ENCODE data around the gene SMYD3. TPM values are rescaled to one million over a fixed set of nuclear protein-coding genes. Genes with fewer than 3 reads are reported as not detected.

Gene SMYD3
- total and polyA plus RNA-seq, 10 of the 15 experiments (the other 5 are each of a cell fraction or from before 2014, with no cell fraction given) = 18.3 to 54.0 (median 24.8) TPM

DNA sequence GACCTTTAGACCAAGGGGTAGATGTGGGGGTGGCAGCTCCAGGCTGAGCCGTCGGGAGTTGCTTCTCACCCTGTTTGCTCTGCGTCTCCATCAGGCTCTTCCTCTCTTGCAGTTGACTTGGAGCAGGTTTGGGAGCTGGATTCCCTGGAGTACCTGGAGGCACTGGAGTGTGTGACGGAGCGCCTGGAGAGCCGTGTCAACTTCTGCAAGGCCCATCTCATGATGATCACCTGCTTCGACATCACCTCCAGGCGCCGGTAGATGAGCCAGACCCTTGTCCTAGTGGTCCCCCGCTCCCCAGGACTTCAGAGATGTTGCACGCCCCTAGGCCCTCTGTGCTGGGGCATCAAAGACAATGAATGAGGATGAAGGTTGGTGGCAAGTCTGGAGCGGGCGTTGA is 804.7 kb downstream of the SMYD3 start (continued):
- TF ChIP-seq, protein P1, sequence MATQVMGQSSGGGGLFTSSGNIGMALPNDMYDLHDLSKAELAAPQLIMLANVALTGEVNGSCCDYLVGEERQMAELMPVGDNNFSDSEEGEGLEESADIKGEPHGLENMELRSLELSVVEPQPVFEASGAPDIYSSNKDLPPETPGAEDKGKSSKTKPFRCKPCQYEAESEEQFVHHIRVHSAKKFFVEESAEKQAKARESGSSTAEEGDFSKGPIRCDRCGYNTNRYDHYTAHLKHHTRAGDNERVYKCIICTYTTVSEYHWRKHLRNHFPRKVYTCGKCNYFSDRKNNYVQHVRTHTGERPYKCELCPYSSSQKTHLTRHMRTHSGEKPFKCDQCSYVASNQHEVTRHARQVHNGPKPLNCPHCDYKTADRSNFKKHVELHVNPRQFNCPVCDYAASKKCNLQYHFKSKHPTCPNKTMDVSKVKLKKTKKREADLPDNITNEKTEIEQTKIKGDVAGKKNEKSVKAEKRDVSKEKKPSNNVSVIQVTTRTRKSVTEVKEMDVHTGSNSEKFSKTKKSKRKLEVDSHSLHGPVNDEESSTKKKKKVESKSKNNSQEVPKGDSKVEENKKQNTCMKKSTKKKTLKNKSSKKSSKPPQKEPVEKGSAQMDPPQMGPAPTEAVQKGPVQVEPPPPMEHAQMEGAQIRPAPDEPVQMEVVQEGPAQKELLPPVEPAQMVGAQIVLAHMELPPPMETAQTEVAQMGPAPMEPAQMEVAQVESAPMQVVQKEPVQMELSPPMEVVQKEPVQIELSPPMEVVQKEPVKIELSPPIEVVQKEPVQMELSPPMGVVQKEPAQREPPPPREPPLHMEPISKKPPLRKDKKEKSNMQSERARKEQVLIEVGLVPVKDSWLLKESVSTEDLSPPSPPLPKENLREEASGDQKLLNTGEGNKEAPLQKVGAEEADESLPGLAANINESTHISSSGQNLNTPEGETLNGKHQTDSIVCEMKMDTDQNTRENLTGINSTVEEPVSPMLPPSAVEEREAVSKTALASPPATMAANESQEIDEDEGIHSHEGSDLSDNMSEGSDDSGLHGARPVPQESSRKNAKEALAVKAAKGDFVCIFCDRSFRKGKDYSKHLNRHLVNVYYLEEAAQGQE (IDR thresholded peaks at IDR 0.05; ENCODE audit: low read depth, low read length) = no peak
- TF ChIP-seq MYB (IDR thresholded peaks at IDR 0.05; ENCODE audit: borderline replicate concordance, low read depth, low read length) (no peak), YY1 (IDR thresholded peaks at IDR 0.05; ENCODE audit: low read depth, low read length) (no peak)

DNA sequence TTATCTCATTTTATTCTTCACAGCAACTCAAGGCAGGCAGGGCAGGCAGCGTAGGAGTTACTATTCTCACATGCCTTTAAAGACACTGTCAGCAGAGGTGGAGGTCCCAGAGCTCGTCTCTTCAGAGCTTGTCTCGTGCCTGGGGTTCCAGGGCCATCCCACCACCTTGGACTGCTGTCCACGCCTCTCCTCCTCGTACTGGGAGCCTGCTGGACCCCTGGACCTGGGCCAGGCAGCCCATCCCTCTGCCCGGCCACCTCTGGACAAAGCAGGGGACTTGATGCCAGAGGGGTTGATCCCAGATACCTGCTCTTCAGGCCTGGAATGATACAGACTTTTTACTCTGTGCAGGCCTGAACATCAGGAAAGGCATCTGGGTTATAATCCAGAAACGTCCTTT is 805.4 kb downstream of the SMYD3 start:
- intact Hi-C loops (cut with micrococcal nuclease; ENCODE audit: unreplicated experiment) (loop anchor here (10.0 kb wide), 1 partner anchor 303 kb away; no protein-coding TSS in a partner anchor), in situ Hi-C loops (cut with MboI) (no loop called here)
- CTCF ChIA-PET = interaction anchor here (0.6 kb wide), 1 partner anchor 40 kb away, joined by 3 read pairs; no protein-coding TSS in a partner anchor
- Histone ChIP-seq H3K9ac (ENCODE audit: control insufficient read depth, insufficient read depth, low read length) (no peak overlapping the region), H4K20me1 (ENCODE audit: control insufficient read depth, insufficient read depth) (no peaks in the 10 kb centered on the region), H3K27ac (ENCODE audit: control insufficient read depth, insufficient read depth) (no peak overlapping the region), H3K79me2 (ENCODE audit: control insufficient read depth, insufficient read depth, low read length) (no peaks in the 10 kb centered on the region), H3K4me1 (ENCODE audit: control insufficient read depth, insufficient read depth, low read length) (no peaks in the 10 kb centered on the region), H3K4me2 (ENCODE audit: control insufficient read depth, insufficient read depth) (no peak overlapping the region), H2AFZ (ENCODE audit: control insufficient read depth, low read depth, low read length) (no peak overlapping the region), H3K27me3 (replicated peaks in 1 of 2; ENCODE audit: control insufficient read depth in 2 of 2, insufficient read depth in 2 of 2, low read length in 1 of 2) (no peaks in the 10 kb centered on the region), H3K9me3 (replicated peaks; ENCODE audit: control insufficient read depth, insufficient read depth, low read length) (no peaks in the 10 kb centered on the region), H3K36me3 (ENCODE audit: control insufficient read depth in 2 of 2, insufficient read depth in 2 of 2, low read length in 1 of 2) (peaks cover 0 to 2% of the 10 kb centered on the region in 2 experiments; a peak in 3 of 4 replicates), H3K4me3 (no peak overlapping the region)
- RAD21 ChIA-PET (ENCODE audit: unreplicated experiment) = no interaction called here
- FAIRE-seq (no peak), ATAC-seq (no peak), DNase-seq (ENCODE audit: low read depth, low spot score) (no peak)
- SMC1A ChIA-PET (ENCODE audit: uncharacterized antibody, unreplicated experiment) = interaction anchor here (1.4 kb wide), 1 partner anchor 187 kb away, joined by 3 read pairs; no protein-coding TSS in a partner anchor
- POLR2A ChIA-PET = no interaction called here
- TF ChIP-seq ZBED1 (IDR thresholded peaks at IDR 0.05; ENCODE audit: borderline replicate concordance) (no peak), KLF5 (IDR thresholded peaks at IDR 0.05; ENCODE audit: partially characterized antibody) (no peak)
- TF ChIP-seq, protein P2, sequence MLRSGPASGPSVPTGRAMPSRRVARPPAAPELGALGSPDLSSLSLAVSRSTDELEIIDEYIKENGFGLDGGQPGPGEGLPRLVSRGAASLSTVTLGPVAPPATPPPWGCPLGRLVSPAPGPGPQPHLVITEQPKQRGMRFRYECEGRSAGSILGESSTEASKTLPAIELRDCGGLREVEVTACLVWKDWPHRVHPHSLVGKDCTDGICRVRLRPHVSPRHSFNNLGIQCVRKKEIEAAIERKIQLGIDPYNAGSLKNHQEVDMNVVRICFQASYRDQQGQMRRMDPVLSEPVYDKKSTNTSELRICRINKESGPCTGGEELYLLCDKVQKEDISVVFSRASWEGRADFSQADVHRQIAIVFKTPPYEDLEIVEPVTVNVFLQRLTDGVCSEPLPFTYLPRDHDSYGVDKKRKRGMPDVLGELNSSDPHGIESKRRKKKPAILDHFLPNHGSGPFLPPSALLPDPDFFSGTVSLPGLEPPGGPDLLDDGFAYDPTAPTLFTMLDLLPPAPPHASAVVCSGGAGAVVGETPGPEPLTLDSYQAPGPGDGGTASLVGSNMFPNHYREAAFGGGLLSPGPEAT (IDR thresholded peaks at IDR 0.05; ENCODE audit: low read depth) = no peak
- 16% methylated on average over 7 of the region's 7 CpGs for WGBS (ENCODE audit: insufficient coverage, insufficient replicate concordance, low lambda C conversion rate, missing lambda C conversion rate)
- BruUV-seq (replicated peaks) = no TSS peak
